Pons (tissue), 1 donor: ENCODE measurements around the gene XKR7.
A peak's percentile ranks its signal among the peaks of the same experiment; 100 is the strongest.
"Not testable (repeated sequence)": the region's sequence is repeated elsewhere in the genome, so short reads cannot be mapped to it uniquely, and the experiment has no call there.

Experiments
- DNase-seq: peaks from one replicate; pipeline ENCODE4 v3.0.0-alpha.2; 2016; ENCODE audit warnings: low spot score

Gene XKR7

DNA sequence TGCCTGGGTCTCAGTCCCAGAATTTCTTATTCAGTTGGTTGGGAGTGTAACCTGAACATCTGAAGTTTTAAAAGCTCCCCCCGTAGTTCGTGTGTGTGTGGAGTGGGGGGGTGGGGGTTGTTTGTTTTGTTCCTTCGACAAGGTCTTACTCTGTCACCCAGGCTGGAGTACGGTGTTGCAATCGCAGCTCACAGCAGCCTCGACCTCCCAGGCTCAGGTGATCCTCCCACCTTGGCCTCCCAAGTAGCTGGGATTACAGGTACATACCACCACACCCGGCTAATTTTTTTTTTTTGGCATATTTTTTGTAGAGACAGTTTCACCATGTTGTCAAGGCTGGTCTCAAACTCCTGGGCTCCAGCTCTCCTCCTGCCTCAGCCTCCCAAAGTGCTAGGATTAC lies 45.4 kb downstream of the XKR7 start:
- no peak for DNase-seq

DNA sequence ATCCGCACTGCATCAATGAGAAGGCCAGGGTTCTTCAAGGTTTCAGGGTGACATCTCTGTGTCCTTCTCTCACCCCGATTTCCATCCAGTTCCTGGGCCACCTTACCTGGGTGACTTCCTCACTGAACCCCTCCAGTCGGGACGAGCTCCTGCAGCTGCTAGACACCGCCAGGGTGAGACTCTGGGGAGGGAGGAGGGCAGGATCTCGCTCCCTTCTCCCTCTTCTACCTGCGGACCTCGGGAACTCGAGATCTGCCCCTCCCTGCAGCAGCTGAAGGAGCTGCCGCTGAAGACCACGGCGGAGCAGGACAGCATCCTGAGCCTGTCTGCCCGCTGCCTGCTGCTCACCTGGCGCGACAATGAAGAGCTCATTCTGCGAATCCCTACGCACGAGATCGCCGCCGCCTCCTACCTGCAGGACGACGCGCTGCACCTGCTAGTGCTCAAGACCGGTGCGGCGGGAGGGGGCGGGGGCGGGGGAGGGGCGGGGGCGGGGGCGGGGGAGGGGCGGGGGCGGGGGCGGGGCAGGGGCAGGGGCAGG lies 49.8 kb downstream of the XKR7 start:
- DNase-seq = no peak

DNA sequence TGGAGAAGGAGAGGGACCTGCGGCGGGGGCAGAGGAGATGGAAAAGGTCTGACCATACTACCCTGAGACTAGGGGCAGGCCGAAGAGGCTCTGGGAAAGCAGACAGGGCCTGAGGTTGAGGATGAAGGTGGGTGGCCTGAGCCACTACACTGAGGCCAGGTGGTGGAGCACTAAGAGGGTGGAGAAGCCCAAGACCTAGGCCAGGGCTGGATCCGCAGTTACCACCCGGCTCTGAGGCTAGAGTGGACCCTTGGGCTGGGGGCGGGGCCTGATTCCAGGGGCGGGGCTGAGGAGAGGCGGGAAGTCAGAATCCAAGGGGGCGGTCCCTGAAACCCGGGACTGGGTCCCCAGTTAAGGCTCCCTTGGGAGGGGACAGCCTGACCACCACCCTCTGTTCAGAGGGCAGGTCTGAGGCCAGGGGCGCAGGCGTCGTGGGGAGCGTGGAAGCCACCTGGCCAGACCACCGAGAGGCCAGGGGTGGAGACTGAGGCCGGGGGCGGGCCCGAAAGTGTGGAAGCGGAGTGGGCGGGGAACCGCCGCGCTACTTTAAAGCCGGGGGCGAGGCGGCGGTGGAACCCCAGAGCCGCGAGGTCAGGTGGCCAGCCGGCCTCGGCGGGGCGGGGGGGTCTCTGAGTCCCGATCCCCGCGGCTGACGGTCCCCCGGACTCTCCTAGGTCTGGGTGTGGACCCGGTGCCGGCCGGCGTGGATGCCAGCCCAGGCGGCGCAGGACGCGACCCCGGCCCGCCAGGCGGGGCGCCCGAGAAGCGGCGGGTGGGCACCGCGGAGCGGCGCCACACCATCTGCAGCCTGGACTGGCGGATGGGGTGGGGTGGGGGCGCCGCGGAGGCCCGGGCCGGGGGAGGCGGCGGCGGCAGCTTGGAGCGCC lies 50.6 kb downstream of the XKR7 start:
- DNase-seq = no peak

DNA sequence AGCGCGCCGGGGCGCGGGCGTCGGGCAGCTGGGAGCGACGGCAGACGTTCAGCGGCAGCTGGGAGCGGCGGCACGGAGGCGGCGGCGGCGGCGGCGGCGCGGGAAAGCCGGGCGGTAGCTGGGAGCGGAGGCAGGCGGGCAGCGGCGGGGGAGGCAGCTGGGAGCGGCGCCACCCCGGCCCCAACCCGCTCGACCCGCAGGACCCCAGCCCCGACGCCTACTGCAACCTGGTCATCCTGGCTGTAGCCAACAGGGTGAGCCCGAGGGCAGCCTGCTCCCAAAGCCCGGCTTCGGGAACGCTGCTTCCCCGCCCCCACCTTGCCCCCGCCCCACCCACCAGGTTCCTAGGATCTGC lies 51.2 kb downstream of the XKR7 start:
- no peak for DNase-seq

DNA sequence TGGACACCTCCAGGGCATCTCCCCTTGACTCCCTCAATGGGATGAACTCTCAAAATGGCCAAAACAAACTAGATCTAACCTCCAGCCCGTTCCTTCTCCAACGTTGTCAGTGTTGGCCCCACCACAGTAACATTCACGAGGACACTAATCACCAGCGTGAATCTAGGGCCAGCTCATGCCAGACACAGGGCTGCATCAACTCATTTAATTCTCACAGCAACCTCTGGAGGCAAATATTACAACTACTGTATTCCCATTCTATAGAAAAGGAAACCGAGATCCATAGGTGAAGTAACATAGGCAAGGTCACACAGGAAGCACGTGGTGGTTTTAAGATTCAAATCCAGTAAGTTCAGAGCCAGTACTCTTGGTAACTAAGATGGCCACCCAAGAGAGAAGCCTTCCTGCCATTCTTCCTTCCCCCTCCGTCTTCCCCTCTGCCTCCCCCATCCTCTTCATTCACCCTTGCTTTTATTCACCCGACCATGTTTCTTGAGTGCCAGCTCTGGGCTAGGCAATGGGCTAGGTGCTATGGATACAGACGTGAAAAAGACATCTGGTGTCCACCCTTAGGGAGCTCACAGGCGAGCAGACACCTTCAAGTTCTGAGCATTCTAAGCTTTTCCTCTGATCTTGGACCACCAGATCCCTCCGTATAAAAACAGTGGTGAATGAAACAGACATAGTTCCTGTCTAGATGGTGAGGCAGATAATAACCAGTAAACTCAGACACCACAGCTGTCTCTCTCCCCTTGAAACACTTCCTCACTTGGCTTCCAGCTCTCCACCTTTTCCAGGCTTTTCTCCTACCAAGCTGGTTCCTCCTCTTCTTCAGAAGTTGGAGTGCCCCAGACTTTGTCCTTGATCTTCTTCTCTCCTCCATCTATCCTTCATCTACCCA lies 51.9 kb downstream of the XKR7 start:
- no peak for DNase-seq

DNA sequence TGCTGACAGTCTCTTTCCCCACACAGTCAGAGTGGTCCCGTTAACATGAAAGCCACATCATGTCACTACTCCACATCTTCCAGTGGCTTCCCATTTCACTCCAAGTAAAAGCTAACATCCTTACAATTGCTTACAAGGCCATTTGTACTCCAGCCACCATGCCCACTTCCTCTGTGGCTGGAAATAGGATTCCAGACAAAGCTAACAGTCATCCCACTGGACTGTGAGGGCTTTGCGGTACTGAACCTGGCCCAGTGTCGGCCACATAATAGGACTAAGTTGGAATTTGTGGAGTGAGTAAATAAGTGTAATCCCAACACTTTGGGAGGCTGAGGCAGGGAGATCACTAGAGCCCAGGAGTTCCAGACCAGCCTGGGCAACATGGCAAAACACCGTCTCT lies 53.1 kb downstream of the XKR7 start:
- no peak for DNase-seq

DNA sequence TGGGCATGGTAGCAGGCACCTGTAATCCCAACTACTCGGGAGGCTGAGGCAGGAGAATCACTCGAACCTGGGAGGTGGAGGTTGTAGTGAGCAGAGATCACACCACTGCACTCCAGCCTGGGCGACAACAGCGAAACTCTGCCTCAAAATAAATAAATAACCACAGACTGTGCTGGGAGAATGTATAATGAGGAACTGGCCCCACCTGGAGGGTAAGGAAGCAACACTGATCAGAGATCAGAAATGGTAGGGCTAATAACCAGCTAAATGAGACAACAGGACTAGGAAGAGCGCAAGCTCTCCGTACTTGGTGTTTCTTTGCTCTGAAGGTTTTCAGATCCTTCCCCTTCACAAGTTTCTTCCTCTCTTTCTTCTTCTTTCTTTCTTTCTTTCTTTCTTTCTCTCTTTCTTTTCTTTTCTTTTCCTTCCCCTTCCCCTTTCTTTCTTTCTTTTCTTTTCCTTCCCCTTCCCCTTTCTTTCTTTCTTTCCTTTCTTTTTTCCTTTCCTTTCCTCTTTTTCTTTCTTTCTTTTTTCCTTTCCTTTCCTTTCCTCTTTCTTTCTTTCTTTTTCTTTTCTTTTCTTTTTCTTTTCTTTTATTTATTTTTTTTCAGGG lies 56.8 kb downstream of the XKR7 start:
- DNase-seq = no peak

DNA sequence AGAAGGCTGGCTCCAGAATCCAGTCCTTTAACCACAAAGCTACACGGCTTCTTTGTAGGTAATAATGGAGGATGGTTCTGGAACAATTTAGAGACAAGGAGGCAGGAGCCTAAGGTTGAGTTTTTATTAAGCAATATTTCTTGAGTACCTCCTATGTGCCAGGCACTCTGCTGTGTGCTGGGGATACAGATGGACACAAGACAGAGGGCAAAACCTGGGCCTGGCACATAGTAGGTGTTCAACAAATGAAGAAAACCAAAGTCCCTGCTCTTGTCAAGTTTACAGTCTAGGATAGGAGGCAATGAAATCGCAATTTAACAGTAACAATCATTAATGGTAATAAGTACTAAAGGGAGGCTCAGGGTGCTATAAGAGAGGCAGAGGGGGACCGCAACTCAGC lies 59.7 kb downstream of the XKR7 start:
- DNase-seq = no peak

DNA sequence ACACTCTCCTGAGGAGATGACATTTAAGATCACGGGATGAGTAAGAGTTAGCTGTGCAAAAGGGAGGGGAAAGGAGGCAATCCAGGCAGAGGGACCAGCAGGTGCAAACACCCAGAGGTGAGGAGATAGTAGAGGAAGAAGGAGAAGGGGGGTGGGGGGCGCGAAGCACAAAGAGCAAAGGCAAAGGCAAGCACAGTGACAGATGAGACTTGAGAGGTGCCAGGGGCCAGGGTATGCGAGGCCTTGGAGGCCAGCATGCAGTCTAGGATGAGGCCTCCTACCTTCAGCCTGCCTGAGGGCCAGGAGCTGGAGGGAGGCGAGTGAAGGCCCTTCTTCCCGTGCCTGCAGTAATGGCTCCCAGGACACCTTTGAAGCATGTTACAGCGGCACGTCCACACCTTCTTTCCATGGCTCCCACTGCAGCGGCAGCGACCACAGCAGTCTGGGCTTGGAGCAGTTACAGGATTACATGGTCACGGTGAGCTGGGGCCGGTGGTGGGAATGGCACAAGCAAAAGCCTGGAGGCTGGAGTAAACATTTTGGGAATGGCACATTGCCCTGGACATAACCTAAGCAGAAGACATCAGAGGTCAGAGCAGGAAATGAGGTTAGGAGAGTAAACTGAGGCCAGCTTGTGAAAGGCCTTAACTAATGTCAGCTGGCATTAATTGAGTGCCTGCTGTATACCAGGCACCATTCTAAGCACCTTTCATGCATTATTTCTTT lies 60.9 kb downstream of the XKR7 start:
- no peak for DNase-seq

DNA sequence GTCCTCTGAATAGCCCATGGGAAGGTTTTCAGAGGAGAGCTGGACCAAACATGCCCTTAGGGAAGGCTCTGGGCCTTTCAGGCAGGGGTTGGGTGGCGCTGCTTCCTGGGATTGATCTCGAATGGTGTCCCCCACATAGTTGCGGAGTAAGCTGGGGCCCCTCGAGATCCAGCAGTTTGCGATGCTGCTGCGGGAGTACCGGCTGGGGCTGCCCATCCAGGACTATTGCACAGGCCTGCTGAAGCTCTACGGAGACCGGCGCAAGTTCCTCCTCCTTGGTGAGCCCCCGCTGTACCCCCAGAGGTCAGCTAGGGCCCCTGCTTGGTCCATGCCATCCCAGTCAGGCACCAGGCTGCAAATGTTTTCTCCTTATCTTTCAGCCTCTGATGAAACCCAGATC lies 61.6 kb downstream of the XKR7 start:
- no peak for DNase-seq

DNA sequence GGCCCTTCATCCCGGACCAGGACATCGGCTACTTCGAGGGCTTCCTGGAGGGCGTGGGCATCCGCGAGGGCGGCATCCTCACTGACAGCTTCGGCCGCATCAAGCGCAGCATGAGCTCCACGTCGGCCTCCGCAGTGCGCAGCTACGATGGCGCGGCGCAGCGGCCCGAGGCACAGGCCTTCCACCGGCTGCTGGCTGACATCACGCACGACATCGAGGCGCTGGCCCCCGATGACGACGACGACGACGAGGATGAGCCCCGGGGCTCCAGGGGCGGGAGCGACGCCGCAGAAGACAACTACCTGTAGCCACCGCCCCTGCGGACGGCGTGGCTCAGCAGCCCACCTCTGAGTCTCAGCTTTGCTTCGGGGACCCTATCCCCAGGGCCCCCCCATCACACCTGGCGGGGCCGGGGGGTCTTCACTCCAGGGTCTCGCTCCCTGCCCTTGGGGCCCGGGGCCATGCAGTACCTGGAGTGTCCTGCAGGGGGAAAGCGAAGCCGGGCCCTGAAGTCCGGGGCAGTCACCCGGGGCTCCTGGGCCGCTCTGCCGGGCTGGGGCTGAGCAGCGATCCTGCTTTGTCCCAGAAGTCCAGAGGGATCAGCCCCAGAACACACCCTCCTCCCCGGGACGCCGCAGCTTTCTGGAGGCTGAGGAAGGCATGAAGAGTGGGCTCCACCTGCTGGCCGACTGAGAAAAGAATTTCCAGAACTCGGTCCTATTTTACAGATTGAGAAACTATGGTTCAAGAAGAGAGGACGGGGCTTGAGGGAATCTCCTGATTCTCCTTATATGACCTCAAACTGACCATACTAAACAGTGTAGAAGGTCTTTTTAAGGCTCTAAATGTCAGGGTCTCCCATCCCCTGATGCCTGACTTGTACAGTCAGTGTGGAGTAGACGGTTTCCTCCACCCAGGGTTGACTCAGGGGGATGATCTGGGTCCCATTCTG lies 63.3 kb downstream of the XKR7 start:
- peak; percentile 60 for DNase-seq

DNA sequence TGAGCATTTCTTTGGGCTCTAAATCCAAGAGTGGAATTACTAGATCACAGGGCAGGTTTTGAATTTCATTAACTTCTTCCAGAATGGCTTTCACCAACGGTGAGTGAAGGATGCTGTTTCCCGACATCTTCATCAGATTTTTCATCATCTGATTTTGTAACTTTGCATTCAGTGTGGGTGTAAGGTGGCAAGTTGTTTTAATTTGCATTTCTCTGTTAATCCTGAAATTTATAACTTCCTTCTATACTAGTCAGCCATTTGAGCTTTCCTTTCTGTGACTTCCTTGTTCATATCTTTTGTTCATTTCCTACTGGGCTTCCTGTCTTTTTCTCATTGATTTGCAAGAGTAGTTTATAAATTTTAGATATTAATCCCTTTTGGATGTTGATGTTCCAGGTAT lies 65.4 kb downstream of the XKR7 start:
- DNase-seq = no peak

DNA sequence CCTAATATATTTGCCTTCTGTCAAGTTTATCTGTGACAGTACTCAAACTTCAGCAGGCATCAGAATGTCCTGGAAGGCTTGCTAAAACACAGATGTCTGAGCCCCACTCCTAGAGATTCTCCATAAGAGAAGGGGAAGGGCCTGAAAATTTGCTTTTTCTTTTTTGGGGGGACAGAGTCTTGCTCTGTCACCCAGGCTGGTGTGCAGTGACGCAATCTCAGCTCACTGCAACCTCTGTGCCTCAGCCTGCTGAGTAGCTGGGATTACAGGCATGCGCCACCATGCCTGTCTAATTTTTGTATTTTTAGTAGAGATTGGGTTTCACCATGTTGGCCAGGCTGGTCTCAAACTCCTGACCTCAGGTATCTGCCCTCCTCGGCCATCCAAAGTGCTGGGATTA lies 65.8 kb downstream of the XKR7 start:
- DNase-seq = not testable (repeated sequence)

DNA sequence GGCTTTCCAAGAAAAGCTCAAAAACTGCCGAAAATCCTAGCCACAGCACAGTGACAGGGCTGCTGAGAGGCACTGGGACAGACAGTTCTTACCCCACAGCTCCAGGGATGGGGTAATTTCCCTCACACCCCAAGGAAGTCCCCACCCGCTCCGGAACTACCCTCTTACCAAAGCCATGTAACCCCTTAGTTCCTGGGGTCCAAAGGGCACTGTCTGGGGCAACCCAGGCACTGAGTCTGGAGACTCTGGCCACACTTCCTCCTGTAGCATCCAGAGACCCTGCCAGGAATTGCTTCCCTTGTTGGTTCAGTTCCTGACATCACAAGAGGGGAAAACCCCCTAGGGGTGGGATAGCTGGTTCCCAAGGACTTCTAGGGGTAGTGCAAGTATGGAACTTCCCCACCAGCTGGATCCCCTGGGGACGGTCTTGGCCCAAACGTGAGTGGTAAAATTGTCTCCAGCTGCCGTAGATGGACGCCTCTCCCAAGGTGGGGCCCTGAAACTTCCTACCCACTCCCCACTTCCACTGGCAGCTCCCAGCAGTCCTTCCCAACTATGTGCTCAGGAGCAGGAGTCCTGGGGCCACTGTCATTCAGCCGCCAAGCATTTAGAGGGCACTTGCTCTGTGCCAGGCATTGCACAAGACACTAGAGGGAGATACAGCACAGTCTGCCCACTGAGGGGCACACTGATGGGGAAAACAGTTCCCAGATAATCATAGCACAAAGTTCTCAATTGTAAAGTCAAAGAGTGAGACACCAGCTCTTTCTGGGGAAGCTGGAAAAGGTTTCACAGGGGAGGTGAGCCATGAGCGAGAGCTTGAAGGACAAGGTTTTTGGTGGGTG lies 66.9 kb downstream of the XKR7 start:
- DNase-seq = no peak

DNA sequence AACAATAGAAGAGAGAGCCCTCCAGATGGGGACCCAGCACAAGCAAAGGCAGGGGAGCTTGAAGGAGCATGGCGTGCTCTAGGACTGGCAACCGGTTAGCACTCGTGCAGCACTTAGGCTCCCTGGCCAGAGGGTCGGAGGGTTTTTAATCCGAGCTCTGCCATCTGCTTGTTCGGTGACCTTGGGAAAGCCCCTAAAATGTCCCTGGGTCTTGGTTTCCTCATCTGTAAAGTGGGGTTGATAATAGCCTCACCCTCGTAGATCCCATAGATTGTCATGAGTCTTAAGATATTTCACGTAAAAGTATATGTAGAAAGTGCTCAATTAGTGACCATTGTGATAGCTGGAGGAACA lies 67.5 kb downstream of the XKR7 start:
- no peak for DNase-seq

DNA sequence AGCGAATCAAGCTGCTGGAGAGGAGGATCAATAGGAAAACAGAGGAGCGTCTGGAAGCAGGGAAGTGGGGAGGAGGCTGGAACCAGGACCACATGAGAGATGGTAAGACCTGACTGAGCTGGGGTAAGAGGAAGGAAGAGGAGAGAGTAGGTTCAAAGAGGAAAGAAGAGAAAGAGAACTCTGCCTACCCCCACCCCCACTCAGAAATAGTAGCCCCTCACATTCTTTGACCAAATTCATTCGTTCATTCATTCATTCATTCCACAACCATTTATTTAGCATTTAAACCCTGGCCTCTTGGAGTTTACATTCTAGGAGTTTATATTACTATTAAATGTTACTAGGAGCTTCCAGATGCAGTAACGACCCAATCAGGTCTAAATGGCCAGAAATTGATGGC lies 68.3 kb downstream of the XKR7 start:
- no peak for DNase-seq

DNA sequence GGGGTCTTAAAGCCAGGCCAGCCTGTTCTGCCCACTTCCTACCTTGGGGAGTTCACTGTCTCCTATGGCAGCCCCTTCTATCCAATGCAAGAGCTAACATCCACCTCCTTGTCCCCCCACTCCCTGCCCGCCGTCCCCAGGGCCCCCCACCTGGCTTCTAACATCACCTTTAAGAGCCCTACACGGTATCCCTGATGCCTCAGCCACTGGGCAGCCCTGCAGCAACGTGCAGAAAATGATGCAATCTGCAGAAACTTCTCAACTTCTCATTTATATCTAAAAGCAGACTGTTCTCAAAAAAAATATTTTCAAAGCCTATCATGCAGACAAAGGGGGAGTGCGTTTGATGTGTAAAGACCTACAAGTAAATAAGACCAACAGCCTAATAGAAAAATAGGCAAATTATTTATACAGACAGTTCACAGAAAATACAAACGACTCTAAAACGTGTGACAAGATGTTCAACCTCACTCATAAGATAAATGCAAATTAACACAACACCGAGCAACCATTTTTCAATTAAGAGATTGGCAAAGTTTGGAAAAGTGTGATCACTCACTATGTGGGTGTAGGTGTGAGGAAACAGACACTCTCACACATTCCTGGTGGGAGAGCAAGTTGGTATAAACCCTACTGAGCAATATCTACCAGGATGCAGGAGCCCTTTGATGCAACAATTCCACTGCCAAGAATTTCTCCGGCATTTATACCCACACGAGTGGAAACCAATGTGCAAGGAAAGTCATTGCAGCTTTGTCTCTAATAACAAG lies 69.0 kb downstream of the XKR7 start:
- no peak for DNase-seq

DNA sequence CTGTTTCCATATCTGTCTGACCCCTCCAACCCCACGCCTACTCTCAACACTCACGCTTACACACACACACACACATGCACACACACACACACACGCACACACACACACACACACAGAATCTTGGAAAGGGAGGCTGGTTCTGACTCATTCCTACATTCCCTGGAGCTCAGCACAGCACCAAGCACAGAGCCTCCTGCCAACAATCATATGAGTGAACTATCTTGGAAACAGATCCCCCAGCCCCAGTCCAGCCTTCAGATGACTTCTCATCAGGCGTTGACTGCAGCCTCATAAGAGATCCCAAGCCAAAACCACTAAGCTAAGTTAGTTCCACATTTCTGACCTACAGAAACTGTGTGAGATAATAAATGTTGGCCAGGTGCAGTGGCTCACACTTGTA lies 70.0 kb downstream of the XKR7 start:
- DNase-seq = no peak
